Liver (tissue), 9 donors: ENCODE results near the gene CD52. TPM values are rescaled to one million over a fixed set of nuclear protein-coding genes. Genes with fewer than 3 reads are reported as not detected.

ENCODE experiments used
- DNase-seq: peaks from one replicate; pipeline ENCODE4 v3.0.0-alpha.2; 2017; ENCODE audit warnings: low spot score
- H3K27ac ChIP-seq, 2 donors: one replicate each; pipeline ENCODE4 v1.7.0; 2013; ENCODE audit warnings: inconsistent platforms in 2 of 2, low read length in 2 of 2, control low read depth in 1 of 2, low read depth in 1 of 2, mild to moderate bottlenecking in 1 of 2
- H3K27me3 ChIP-seq, 4 donors: one replicate each; pipeline versions ENCODE4 v1.6.1 to v1.7.0; 2013; ENCODE audit warnings: low read length in 3 of 4, inconsistent platforms in 1 of 4, mild to moderate bottlenecking in 1 of 4, moderate library complexity in 1 of 4; ENCODE audit not compliant: control insufficient read depth in 4 of 4, insufficient read depth in 4 of 4
- H3K36me3 ChIP-seq, 4 donors: one replicate each; pipeline versions ENCODE4 v1.6.1 to v1.7.0; 2013; ENCODE audit warnings: low read length in 3 of 4, mild to moderate bottlenecking in 3 of 4, low read depth in 1 of 4, moderate library complexity in 1 of 4; ENCODE audit not compliant: control insufficient read depth in 4 of 4, insufficient read depth in 3 of 4
- H3K4me1 ChIP-seq, 4 donors: one replicate each; pipeline versions ENCODE4 v1.6.1 to v1.7.0; 2013; ENCODE audit warnings: low read length in 3 of 4, mild to moderate bottlenecking in 3 of 4, moderate library complexity in 1 of 4; ENCODE audit not compliant: control insufficient read depth in 4 of 4, insufficient read depth in 4 of 4
- H3K4me3 ChIP-seq, 3 donors: one replicate each; pipeline versions ENCODE4 v1.6.1 to v1.7.0; 2013; ENCODE audit warnings: low read length in 3 of 3, control low read depth in 1 of 3, low read depth in 1 of 3, mild to moderate bottlenecking in 1 of 3
- H3K9ac ChIP-seq, 2 donors: one replicate each; pipeline ENCODE4 v1.7.0; 2013; ENCODE audit warnings: low read length in 2 of 2, mild to moderate bottlenecking in 2 of 2, moderate library complexity in 2 of 2, control low read depth in 1 of 2, low read depth in 1 of 2
- H3K9me3 ChIP-seq, 4 donors: one replicate each; pipeline versions ENCODE4 v1.6.1 to v1.7.0; 2013; ENCODE audit warnings: low read length in 3 of 4; ENCODE audit not compliant: control insufficient read depth in 4 of 4
- ATF3 ChIP-seq: IDR thresholded peaks from 2 replicates; pipeline ENCODE4 v1.6.1; 2016; ENCODE audit warnings: antibody characterized with exemption
- CTCF ChIP-seq: fragments of 150-350 bp; IDR thresholded peaks from 2 replicates; pipeline ENCODE4 v1.5.1; 2017; ENCODE audit warnings: improper control_type of control experiment, low read depth, low read length; ENCODE audit not compliant: missing input control
- EGR1 ChIP-seq, 2 donors: IDR thresholded peaks; 2 replicates each; pipeline ENCODE4 v1.6.1; 2016 to 2018; ENCODE audit warnings: antibody characterized with exemption in 2 of 2, low read depth in 2 of 2
- FOXA1 ChIP-seq: IDR thresholded peaks from 2 replicates; pipeline ENCODE4 v1.6.1; 2016; ENCODE audit warnings: antibody characterized with exemption
- FOXA2 ChIP-seq: IDR thresholded peaks from 2 replicates; pipeline ENCODE4 v1.6.1; 2016; ENCODE audit warnings: antibody characterized with exemption
- GABPA ChIP-seq, 2 donors: IDR thresholded peaks in 1 of 2; conservative IDR thresholded peaks in 1 of 2; 2 replicates each; pipeline ENCODE4 v1.6.1; 2016; ENCODE audit warnings: antibody characterized with exemption in 2 of 2, mild to moderate bottlenecking in 1 of 2, moderate library complexity in 1 of 2
- HNF4A ChIP-seq, 2 donors: conservative IDR thresholded peaks; 2 replicates each; pipeline ENCODE4 v1.6.1; 2016; ENCODE audit warnings: antibody characterized with exemption in 2 of 2, mild to moderate bottlenecking in 2 of 2
- HNF4G ChIP-seq: IDR thresholded peaks from 2 replicates; pipeline ENCODE4 v1.6.1; 2016; ENCODE audit warnings: antibody characterized with exemption
- JUND ChIP-seq, 2 donors: IDR thresholded peaks; 2 replicates each; pipeline ENCODE4 v1.6.1; 2016; ENCODE audit warnings: antibody characterized with exemption in 2 of 2
- MAX ChIP-seq: IDR thresholded peaks from 2 replicates; pipeline ENCODE4 v1.6.1; 2016; ENCODE audit warnings: antibody characterized with exemption
- NR2F2 ChIP-seq: IDR thresholded peaks from 2 replicates; pipeline ENCODE4 v1.6.1; 2016; ENCODE audit warnings: antibody characterized with exemption
- RAD21 ChIP-seq, 2 donors: IDR thresholded peaks; 2 replicates each; pipeline ENCODE4 v1.6.1; 2016; ENCODE audit warnings: antibody characterized with exemption in 2 of 2, mild to moderate bottlenecking in 2 of 2
- REST ChIP-seq: IDR thresholded peaks from 2 replicates; pipeline ENCODE4 v1.6.1; 2016; ENCODE audit warnings: antibody characterized with exemption, mild to moderate bottlenecking
- RXRA ChIP-seq, 2 donors: IDR thresholded peaks; 2 replicates each; pipeline ENCODE4 v1.6.1; 2017 to 2018; ENCODE audit warnings: antibody characterized with exemption in 2 of 2, mild to moderate bottlenecking in 1 of 2
- SP1 ChIP-seq: IDR thresholded peaks from 2 replicates; pipeline ENCODE4 v1.6.1; 2018; ENCODE audit warnings: antibody characterized with exemption, mild to moderate bottlenecking
- TAF1 ChIP-seq: conservative IDR thresholded peaks from 2 replicates; pipeline ENCODE4 v1.6.1; 2016; ENCODE audit warnings: antibody characterized with exemption, mild to moderate bottlenecking
- YY1 ChIP-seq: IDR thresholded peaks from 2 replicates; pipeline ENCODE4 v1.6.1; 2016; ENCODE audit warnings: antibody characterized with exemption, mild to moderate bottlenecking
- ZBTB33 ChIP-seq: IDR thresholded peaks from 2 replicates; pipeline ENCODE4 v1.6.1; 2016; ENCODE audit warnings: antibody characterized with exemption
- WGBS: extraction: QIAGEN DNeasy Blood & Tissue Kit; methylation state at CpG from one replicate; pipeline ENCODE4 v1.1.7; 2013; 5-methylcytosine and 5-hydroxymethylcytosine counted together
- polyA plus RNA-seq, 2 donors: library from polyadenylated mRNA; stranded (reverse) in 1 of 2; unstranded in 1 of 2; fragments of 200-250 nt in 1 of 2; fragments of >200 nt in 1 of 2; fragmentation: Nextera tagmentation in 1 of 2; extraction: Ambion mirVana in 1 of 2; gene quantifications; one replicate each; pipeline versions ENCODE4 v1.2.1 to v1.2.3, GENCODE V29; 2013 to 2015
- total RNA-seq, 2 donors: library from RNA; depleted of rRNA; stranded (reverse); fragments of >200 nt; gene quantifications; one replicate each; pipeline ENCODE4 v1.2.3, GENCODE V29; 2014
- donor health status: healthy.
- donor health status: healthy.
- donor health status: healthy.
- donor health status: healthy.
- donor health status: healthy.

CD52 gene
- total and polyA plus RNA-seq, 4 donors = 1.7 to 16.4 (median 8.9) TPM

GRCh38 chr1:26297791-26298124 is 20.0 kb upstream of the CD52 start:
- 81% methylated on average over 6 of the region's 6 CpGs for WGBS

More at GRCh38 chr1:26297791-26298124, 20.0 kb upstream of the CD52 start:
- H3K9ac ChIP-seq = no peak overlapping the region
- H3K27me3 ChIP-seq = no peaks in the 10 kb centered on the region
- no peak for DNase-seq
- TF ChIP-seq HNF4G (no peak), MAX (no peak), FOXA2 (no peak), RAD21 (IDR thresholded peaks at IDR 0.05) (no peak), EGR1 (IDR thresholded peaks at IDR 0.05; ENCODE audit: low read depth in 2 of 2) (no peak), YY1 (no peak), TAF1 (no peak), REST (no peak), RXRA (IDR thresholded peaks at IDR 0.05) (no peak), ZBTB33 (no peak), ATF3 (no peak), NR2F2 (no peak), GABPA (IDR thresholded peaks at IDR 0.05 in 1 of 2, conservative IDR thresholded peaks at IDR 0.05 in 1 of 2) (no peak), HNF4A (conservative IDR thresholded peaks at IDR 0.05) (no peak), CTCF (no peak), FOXA1 (no peak), JUND (IDR thresholded peaks at IDR 0.05) (no peak), SP1 (no peak)
- H3K4me3 ChIP-seq = no peak overlapping the region
- H3K36me3 ChIP-seq = no peaks in the 10 kb centered on the region
- no peak overlapping the region for H3K27ac ChIP-seq
- H3K9me3 ChIP-seq = no peaks in the 10 kb centered on the region
- H3K4me1 ChIP-seq = peaks cover 0 to 2% (median 0%) of the 10 kb centered on the region in 4 donors
